Pancreas (tissue), 10 donors: ENCODE results near the gene PPP4R2. TPM values are rescaled to one million over a fixed set of nuclear protein-coding genes. Genes with fewer than 3 reads are reported as not detected.
A peak's percentile ranks its signal among the peaks of the same experiment; 100 is the strongest.

Source experiments
- ATAC-seq, 4 donors: fragments of 200-7000 bp; cut with Tn5 transposase; one replicate each; pipeline versions ENCODE4 v1.8.0 to v1.9.1; 2020; ENCODE audit warnings: mild to moderate bottlenecking in 4 of 4, moderate library complexity in 4 of 4
- DNase-seq, 6 donors: peaks; one replicate each; pipeline ENCODE4 v3.0.0-alpha.2; 2020
- FAIRE-seq: peaks from 2 replicates; lab custom pipeline; 2012; peaks lifted over from hg19 to GRCh38; lab: Jason Lieb, UNC
- H3K27ac ChIP-seq, 4 donors: fragments of 200-600 bp; sonication (generic); 1 replicate in 3 of 4; 2 replicates in 1 of 4; pipeline versions ENCODE4 v1.5.0 to v1.8.0; 2020
- H3K27me3 ChIP-seq, 4 donors: fragments of 200-600 bp; one replicate each; pipeline ENCODE4 v1.8.0; 2021
- H3K36me3 ChIP-seq, 3 donors: fragments of 200-600 bp; sonication (generic) in 1 of 3; one replicate each; pipeline versions ENCODE4 v1.5.0 to v1.8.0; 2020 to 2021
- H3K4me1 ChIP-seq, 3 donors: fragments of 200-600 bp; one replicate each; pipeline ENCODE4 v1.8.0; 2021
- H3K4me3 ChIP-seq, 4 donors: fragments of 200-600 bp; sonication (generic) in 2 of 4; one replicate each; pipeline versions ENCODE4 v1.5.0 to v1.8.0; 2020 to 2021
- H3K9me3 ChIP-seq, 4 donors: fragments of 200-600 bp; one replicate each; pipeline ENCODE4 v1.8.0; 2021
- WGBS, 2 donors: extraction: QIAGEN DNeasy Blood & Tissue Kit; methylation state at CpG; one replicate each; pipeline ENCODE4 v1.1.7; 2013; 5-methylcytosine and 5-hydroxymethylcytosine counted together
- intact Hi-C, 3 donors: fragments of 100-400 bp; cut with DNase I; formaldehyde crosslinking; loops; one replicate each; pipeline versions ENCODE4 v1.11.1 to v1.14.2; 2022
- polyA plus RNA-seq, 2 donors: library from polyadenylated mRNA; stranded (reverse); fragments of 200-250 nt; gene quantifications; one replicate each; pipeline ENCODE4 v1.2.3, GENCODE V29; 2013
- total RNA-seq, 6 donors: library from RNA; stranded (reverse); fragmentation: NEBNext Ultra II Directional in 4 of 6; extraction: Animal tissue kit (Norgen Biotek cat#: 25700) in 4 of 6; gene quantifications; one replicate each; pipeline versions ENCODE4 v1.2.1 to v1.2.4, GENCODE V29; 2021 to 2023
- TF ChIP-seq, protein P1 (sequence below), 4 donors: fragments of 200-600 bp; sonication (generic) in 3 of 4; IDR thresholded peaks; one replicate each; pipeline versions ENCODE4 v1.5.0 to v1.8.0; 2021; ENCODE audit warnings: antibody characterized with exemption in 4 of 4
- donor health status: healthy with polysubstance abuse.
- donor health status: DM: no; HTN: no; CAD: no; lungs with moderate emphysema.
- donor health status: DM: no; HTN: no; CAD: no.
- donor health status: control.
- donor health status: control.
- donor health status: Bipolar disorder and iron deficiency.
- donor health status: DM: yes; HTN: yes; CAD: no.
- donor health status: DM: no; HTN: no; CAD: no.
- donor health status: DM: no; HTN: no; CAD: no.
- donor health status: DM: yes; HTN: yes; CAD: no.

Gene PPP4R2
- total and polyA plus RNA-seq, 8 donors = 8.2 to 45.6 (median 23.4) TPM

DNA sequence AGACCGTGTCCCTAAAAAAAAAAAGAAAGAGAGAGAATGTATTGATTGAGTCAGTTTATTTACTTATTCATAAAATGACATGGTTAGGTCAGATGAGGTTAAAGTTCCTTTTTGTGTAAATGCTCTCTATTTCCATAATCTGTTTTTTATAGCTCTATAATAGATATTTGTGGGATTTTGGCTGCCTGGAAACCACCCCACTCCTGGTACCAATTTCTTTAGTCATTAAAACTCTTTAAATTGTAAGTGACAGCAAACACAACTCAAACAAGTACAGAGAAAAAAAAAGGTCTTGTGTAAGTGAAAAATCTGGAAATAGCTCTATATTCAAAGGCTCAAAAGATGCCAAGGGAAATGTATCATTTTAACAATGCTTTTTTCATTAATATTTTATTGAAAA is 11.0 kb upstream of the PPP4R2 start:
- DNase-seq (no peak), ATAC-seq (no peak), FAIRE-seq (no peak)
- 38 to 55% methylated on average over 1 of the region's 1 CpG for WGBS, 2 donors
- TF ChIP-seq, protein P1, sequence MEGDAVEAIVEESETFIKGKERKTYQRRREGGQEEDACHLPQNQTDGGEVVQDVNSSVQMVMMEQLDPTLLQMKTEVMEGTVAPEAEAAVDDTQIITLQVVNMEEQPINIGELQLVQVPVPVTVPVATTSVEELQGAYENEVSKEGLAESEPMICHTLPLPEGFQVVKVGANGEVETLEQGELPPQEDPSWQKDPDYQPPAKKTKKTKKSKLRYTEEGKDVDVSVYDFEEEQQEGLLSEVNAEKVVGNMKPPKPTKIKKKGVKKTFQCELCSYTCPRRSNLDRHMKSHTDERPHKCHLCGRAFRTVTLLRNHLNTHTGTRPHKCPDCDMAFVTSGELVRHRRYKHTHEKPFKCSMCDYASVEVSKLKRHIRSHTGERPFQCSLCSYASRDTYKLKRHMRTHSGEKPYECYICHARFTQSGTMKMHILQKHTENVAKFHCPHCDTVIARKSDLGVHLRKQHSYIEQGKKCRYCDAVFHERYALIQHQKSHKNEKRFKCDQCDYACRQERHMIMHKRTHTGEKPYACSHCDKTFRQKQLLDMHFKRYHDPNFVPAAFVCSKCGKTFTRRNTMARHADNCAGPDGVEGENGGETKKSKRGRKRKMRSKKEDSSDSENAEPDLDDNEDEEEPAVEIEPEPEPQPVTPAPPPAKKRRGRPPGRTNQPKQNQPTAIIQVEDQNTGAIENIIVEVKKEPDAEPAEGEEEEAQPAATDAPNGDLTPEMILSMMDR (IDR thresholded peaks at IDR 0.05) = no peak
- Histone ChIP-seq H3K9me3 (no peaks in the 10 kb centered on the region), H3K4me3 (no peak overlapping the region), H3K4me1 (no peaks in the 10 kb centered on the region), H3K27ac (no peak overlapping the region), H3K36me3 (no peaks in the 10 kb centered on the region), H3K27me3 (no peaks in the 10 kb centered on the region)
- intact Hi-C loops = no loop called here

DNA sequence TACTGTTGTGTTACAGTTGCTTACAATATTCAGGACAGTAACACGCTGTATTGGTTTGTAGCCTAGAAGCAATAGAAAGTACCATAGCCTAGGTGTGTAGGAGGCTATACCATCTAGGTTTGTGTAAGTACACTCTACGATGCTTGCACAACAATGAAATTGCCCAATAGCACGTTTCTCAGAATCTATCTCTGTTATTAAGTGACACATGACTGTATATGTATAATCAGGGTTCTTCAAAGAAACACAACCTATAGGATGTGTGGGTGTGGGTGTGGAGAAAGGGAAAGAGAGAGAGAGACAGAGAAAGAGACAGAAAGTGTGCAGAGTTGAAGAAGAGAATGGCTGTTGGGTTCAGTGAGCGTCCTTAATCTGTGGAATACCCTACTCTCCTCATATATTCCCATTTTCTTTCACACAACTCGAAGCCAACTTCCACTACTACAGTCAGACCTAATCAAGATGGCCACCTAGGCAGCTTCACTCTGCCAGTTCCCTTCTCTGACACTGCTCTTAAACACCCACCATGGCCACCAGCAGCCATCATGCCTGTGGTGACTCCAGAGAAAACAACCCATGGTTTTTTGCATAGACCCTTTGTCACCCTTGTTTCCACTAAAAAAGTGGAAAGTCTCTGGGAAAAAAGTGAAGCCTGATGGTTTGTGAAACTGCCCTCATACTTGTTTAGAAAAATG is 5.8 kb upstream of the PPP4R2 start:
- no peak overlapping the region for H3K4me3 ChIP-seq
- H3K27me3 ChIP-seq = no peaks in the 10 kb centered on the region
- intact Hi-C loops = no loop called here
- ATAC-seq (no peak), FAIRE-seq (no peak), DNase-seq (no peak)
- H3K9me3 ChIP-seq = no peaks in the 10 kb centered on the region
- 74 to 75% methylated on average over 5 of the region's 5 CpGs for WGBS, 2 donors
- no peaks in the 10 kb centered on the region for H3K36me3 ChIP-seq
- no peak overlapping the region for H3K27ac ChIP-seq
- H3K4me1 ChIP-seq = no peaks in the 10 kb centered on the region
- TF ChIP-seq, protein P1 (IDR thresholded peaks at IDR 0.05) = no peak

DNA sequence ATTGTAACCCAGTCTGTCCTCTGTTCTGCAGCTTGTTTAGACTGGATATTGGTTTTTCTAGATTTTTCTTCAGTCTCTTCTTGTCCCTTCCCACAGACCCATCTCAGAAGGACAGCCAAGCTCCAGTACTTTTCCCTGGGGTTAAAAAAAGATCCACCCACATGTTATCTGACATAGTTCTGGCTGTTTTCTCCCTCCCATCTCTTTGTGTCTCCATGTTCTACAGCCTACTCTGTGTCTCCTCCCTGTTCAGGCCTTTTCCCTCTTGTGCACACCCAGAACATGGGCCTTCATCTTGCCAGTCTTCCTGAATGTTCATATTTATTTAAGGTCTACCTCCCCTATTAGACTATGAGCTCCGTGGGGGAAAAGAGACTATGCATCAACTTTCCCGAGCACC is 5.1 kb upstream of the PPP4R2 start:
- H3K27ac ChIP-seq = no peak overlapping the region
- intact Hi-C loops = no loop called here
- H3K9me3 ChIP-seq = no peaks in the 10 kb centered on the region
- FAIRE-seq = no peak
- no peaks in the 10 kb centered on the region for H3K4me1 ChIP-seq
- H3K27me3 ChIP-seq = no peaks in the 10 kb centered on the region
- H3K4me3 ChIP-seq = no peak overlapping the region
- WGBS, 2 donors = 46 to 59% methylated on average over 2 of the region's 2 CpGs
- no peak for DNase-seq
- TF ChIP-seq, protein P1 (IDR thresholded peaks at IDR 0.05) = no peak
- no peaks in the 10 kb centered on the region for H3K36me3 ChIP-seq
- ATAC-seq = no peak

DNA sequence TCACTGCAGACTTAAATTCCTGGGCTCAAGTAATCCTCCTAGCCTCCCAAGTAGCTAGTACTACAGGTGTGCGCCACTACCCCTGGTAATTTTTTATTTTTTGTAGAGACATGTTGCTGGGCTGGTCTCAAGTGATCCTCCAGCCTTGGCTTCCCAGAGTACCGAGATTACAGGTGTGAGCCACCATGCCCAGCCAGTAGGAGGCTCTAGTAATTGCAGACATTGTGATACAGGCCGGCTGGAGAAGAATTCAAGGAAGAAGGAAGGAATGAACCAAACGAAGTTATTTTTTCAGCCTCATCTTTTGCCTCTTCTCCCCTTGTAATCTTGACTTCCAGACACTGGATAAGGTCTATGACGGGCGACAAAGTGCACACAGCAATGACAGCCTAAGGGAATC is 3.2 kb upstream of the PPP4R2 start:
- ATAC-seq (no peak), DNase-seq (no peak), FAIRE-seq (no peak)
- Histone ChIP-seq H3K4me3 (no peak overlapping the region), H3K9me3 (no peaks in the 10 kb centered on the region), H3K36me3 (no peaks in the 10 kb centered on the region), H3K4me1 (peaks cover 0 to 5% (median 0%) of the 10 kb centered on the region in 3 donors), H3K27me3 (no peaks in the 10 kb centered on the region), H3K27ac (no peak overlapping the region)
- 78 to 79% methylated on average over 6 of the region's 6 CpGs for WGBS, 2 donors
- TF ChIP-seq, protein P1 (IDR thresholded peaks at IDR 0.05) = no peak
- intact Hi-C loops = no loop called here

DNA sequence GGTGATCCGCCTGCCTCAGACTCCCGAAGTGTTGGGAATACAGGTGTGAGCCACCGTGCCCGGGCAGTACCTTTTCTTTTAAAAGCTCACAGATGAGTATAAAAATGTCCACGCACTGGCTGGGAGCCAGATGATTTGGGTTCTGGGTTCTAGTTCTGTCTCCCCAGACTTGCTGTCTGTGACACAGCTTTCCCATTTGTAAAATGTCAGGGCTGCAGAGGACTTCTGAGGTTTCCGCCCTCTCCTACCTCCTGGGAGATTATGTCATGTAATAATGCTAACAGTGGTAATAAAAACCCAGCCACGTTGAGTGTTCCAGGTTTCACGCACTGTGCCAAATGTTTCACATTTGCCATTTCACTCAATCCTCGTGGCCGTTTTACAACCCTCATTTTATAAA is 1.3 kb upstream of the PPP4R2 start:
- ATAC-seq (no peak), FAIRE-seq (no peak), DNase-seq (peak in 1 of 6 donors; percentile 34)
- TF ChIP-seq, protein P1 (IDR thresholded peaks at IDR 0.05) = no peak
- H3K27ac ChIP-seq = no peak overlapping the region
- H3K9me3 ChIP-seq = no peaks in the 10 kb centered on the region
- WGBS, 2 donors = 85% methylated on average over 10 of the region's 10 CpGs
- no peaks in the 10 kb centered on the region for H3K36me3 ChIP-seq
- H3K27me3 ChIP-seq = no peaks in the 10 kb centered on the region
- intact Hi-C loops = no loop called here
- no peak overlapping the region for H3K4me3 ChIP-seq
- peaks cover 11 to 22% (median 14%) of the 10 kb centered on the region in 3 donors for H3K4me1 ChIP-seq
